ENCODE results near the gene VMO1. TPM values are rescaled to one million over a fixed set of nuclear protein-coding genes. Genes with fewer than 3 reads are reported as not detected.

VMO1 gene
- total and polyA plus RNA-seq, 9 of the 15 experiments (the other 6 are each of a cell fraction or from before 2014, with no cell fraction given), result 0.31 TPM; not detected in 8

DNA sequence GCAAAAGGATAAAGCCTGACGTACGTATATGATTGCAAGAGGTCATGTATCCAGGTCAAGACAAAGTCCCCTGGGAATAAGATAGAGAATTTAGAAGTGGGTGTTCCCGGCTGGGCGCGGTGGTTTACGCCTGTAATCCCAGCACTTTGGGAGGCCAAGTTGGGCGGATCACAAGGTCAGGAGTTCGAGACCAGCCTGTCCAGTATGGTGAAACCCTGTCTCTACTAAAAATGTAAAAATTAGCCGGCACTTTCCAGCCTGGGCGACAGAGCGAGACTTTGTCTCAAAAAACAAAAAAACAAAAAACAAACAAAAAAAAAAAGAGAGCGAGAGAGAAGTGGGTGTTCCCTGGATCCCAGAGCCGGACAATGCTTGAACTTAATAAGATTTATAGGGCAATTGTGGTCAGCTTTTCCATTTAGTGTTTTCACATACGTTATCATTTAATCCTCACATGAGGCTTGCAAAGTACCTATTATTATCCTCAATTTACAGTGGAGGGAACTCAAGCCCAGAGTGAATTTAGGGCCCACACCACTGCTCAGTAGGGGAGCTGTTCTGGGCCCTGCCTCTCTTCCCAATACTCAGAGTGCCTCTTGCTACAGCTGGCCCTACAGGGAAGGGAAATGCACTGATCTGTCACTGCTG, 2.1 kb upstream of the VMO1 start:
- Histone ChIP-seq H3K9ac (ENCODE audit: insufficient read depth in 1 of 2, low read depth in 2 of 2, low read length in 2 of 2) (peak overlapping the region in 1 of 2 experiments; percentile 93; a peak in 1 of 4 replicates), H4K20me1 (replicated peaks; ENCODE audit: control insufficient read depth, insufficient read depth, low read length) (no peaks in the 10 kb centered on the region), H3K36me3 (ENCODE audit: control insufficient read depth, insufficient read depth, low read length) (no peaks in the 10 kb centered on the region), H2AFZ (ENCODE audit: low read depth, low read length) (no peak overlapping the region), H3K27ac (ENCODE audit: extremely low read depth, low read depth, low read length) (no peak overlapping the region), H3K9me1 (ENCODE audit: control insufficient read depth, insufficient read depth, low read length) (no peaks in the 10 kb centered on the region), H3K9me3 (replicated peaks; ENCODE audit: control insufficient read depth, insufficient read depth, low read depth, low read length) (no peaks in the 10 kb centered on the region), H3K4me3 (no peak overlapping the region), H3K4me1 (replicated peaks in 1 of 2; ENCODE audit: control insufficient read depth in 2 of 2, insufficient read depth in 2 of 2, low read length in 2 of 2) (peaks cover 0 to 31% of the 10 kb centered on the region in 2 experiments; a peak in 2 of 5 replicates), H3K27me3 (ENCODE audit: control insufficient read depth in 2 of 2, insufficient read depth in 2 of 2, low read length in 2 of 2) (peaks cover 3 to 11% of the 10 kb centered on the region in 2 experiments; a peak in 3 of 5 replicates), H3K79me2 (ENCODE audit: control insufficient read depth, insufficient read depth, low read length) (peaks cover 6% of the 10 kb centered on the region; the same call in 2 of the 3 replicates), H3K4me2 (ENCODE audit: insufficient read depth, low read length) (no peak overlapping the region; the same call in 1 of the 2 replicates)
- ChIA-PET POLR2A (interaction anchor here (0.7 to 1.0 kb wide), 2 partner anchors 10 to 75 kb away, joined by 3 to 4 read pairs; no protein-coding TSS in a partner anchor), CTCF (ENCODE audit: low intra/inter-chr PET ratio) (interaction anchor here (0.6 to 2.9 kb wide), 2 partner anchors 78 to 377 kb away, joined by 6 to 13 read pairs; partner anchors contain the start of gene ARRB2)
- DNase-seq (ENCODE audit: extremely low read depth in 1 of 4, low spot score in 3 of 4) (no peak), FAIRE-seq (no peak), ATAC-seq (no peak)
- 76% methylated on average over 10 of the region's 14 CpGs for WGBS (ENCODE audit: insufficient coverage, low coverage, missing lambda C conversion rate)
- intact Hi-C loops (cut with micrococcal nuclease), result no loop called here
- TF ChIP-seq MTF1 (CRISPR knock-in tag; IDR thresholded peaks at IDR 0.05; ENCODE audit: borderline replicate concordance) (no peak), MTA2 (IDR thresholded peaks at IDR 0.05; ENCODE audit: low read depth) (no peak), SREBF1 (IDR thresholded peaks at IDR 0.05; ENCODE audit: borderline replicate concordance, low read depth, low read length) (no peak), TBP (optimal IDR thresholded peaks at IDR 0.05; ENCODE audit: low read depth, low read length) (no peak), PTBP1 (IDR thresholded peaks at IDR 0.05; ENCODE audit: low read depth, low read length) (no peak), KLF6 (CRISPR knock-in tag; IDR thresholded peaks at IDR 0.05; ENCODE audit: borderline replicate concordance) (no peak), TARDBP (IDR thresholded peaks at IDR 0.05) (no peak)
- in situ Hi-C loops (cut with MboI), result no loop called here
- BruUV-seq (replicated peaks), result no TSS peak
